Caco-2 (cell line): ENCODE measurements around the gene LRP6. TPM values are rescaled to one million over a fixed set of nuclear protein-coding genes. Genes with fewer than 3 reads are reported as not detected.

Experiments used
- microRNA-seq: library from miRNA; unstranded; fragments of <30 nt; microRNA quantifications from one replicate; pipeline ENCODE4 v1.2.0, GENCODE V29; 2022
- total RNA-seq: library from RNA; stranded (reverse); gene quantifications from 2 replicates; pipeline ENCODE4 v1.2.3, GENCODE V29; 2022

Gene LRP6
- total RNA-seq, 1 experiment from 2014 or later: 72.7 TPM

Small RNA genes within 50 kb of the gene (microRNA-seq; reads per million reads assigned to microRNA genes)
- not detected for gene MIR1244-4

Other genes with a start within 250 kb of the LRP6 start
- gene BCL2L14, start 196.1 kb downstream of the LRP6 start, total RNA-seq: 5.9 and 8.0 TPM in 2 replicates
- gene MANSC1, start 83.2 kb upstream of the LRP6 start, total RNA-seq: 27.5 and 28.9 TPM in 2 replicates
- 25.5 and 25.7 TPM in 2 replicates for gene BORCS5, start 90.0 kb upstream of the LRP6 start, total RNA-seq